ENCODE data around the gene TDP1.
"Not testable (repeated sequence)": the region's sequence is repeated elsewhere in the genome, so short reads cannot be mapped to it uniquely, and the experiment has no call there.

The TDP1 gene

DNA sequence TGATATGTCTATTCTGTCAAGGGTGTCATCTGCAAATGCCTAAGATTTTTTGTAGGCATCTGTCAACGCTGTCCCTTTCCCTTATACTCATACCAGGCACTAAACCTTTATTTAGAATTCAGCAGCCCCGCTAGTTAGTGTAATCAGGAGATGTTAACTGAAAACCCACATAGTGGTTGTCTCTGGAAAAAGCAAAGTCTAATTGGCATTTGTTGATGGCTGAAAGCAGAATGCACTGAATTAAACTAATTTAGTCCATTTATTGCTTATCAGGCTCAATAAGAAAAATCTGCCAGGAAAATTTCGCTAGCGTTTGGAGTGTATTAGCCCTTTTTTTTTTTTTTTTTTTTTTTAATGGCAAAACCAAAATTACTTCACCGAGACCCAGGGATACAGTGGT is 34.5 kb downstream of the TDP1 start:
- no peak for DNase-seq (ENCODE audit: low read depth, low spot score)

DNA sequence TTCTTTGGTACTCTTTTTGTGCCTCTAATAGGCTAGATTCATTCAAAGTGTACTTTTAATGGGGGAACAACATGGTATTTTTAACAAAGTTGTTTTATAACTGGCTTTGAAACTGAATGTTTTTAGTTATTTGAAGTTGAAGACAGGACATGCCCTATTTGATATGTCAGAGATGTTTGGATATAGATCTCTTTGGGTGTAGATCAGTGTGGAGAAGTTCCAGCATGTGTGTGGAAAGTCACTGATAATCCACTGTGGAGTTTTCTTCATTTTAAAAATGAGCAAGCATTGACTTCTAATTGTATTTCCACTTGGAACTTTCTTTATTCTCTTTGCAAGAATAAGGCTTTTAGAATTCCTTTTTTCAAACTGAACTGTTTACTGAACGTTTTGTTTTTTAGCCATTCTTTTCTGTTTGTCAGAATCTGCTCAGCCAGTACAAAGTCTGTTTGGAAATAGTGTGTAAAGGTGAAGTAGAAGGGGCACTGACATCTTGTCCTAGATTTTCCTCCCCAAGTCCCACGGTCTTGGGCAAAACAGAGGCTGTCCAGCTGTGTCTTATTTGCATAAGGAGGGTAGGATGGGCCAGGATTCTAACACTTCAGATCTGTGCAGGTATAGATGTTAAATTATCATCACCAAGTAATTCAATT is 35.0 kb downstream of the TDP1 start:
- DNase-seq (ENCODE audit: low read depth, low spot score) = no peak

DNA sequence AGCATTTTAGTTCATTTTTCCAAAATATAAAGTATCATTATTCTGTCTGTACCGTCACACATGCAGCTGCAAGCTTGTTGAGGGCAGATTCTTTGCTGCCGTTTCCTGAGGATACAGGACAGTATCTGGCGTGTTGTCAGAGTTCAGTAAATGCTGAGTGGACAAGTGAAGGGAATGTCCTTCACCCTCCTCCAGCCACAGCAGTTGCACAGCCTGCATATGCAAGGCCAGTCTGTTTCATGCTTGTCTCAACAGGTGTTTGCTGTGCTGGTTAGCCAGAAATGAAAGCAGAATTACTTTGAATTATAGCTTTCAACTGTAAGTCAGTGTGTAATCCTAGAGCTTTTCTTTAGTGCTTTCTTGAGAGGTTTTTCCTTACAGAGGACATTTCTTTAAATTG is 36.5 kb downstream of the TDP1 start:
- DNase-seq (ENCODE audit: low read depth, low spot score) = no peak

DNA sequence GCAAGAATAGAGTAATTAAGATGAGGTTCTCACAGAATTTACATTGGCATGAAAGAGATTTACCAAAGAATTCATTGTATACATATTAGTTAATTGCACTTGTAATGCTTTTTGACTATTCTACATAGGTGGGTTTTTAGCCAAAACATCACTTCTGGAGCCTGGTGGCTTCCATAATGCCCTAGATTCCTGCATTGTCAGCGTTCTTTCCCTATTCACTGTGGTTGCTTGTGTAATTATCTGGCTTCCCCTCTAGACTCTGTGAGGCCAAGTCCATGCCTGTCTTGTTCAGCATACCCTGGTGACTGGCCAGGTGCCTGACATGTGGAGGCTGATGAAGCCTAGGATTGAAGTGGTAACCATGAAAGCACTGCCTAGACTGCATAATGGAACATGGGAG is 41.2 kb downstream of the TDP1 start:
- DNase-seq (ENCODE audit: low read depth, low spot score) = no peak

DNA sequence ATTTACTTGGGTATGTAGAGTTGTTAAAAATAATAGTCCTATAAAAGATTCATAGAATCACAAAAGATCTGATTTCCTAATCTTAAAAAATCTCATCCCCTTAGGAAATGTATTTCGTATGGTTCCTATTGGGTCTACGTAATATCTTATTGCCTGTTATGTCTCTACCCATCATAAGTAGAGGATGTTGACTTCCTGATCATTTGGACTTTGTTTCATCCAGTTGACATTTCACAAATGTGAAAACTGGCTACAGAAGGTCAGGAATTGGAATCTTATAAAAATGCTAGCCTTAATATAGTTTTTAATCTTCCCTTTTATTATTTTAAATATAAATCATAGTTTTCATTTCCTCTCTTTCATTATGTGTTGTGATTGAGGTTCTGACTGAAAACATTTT is 45.2 kb downstream of the TDP1 start:
- DNase-seq (ENCODE audit: low read depth, low spot score) = no peak

DNA sequence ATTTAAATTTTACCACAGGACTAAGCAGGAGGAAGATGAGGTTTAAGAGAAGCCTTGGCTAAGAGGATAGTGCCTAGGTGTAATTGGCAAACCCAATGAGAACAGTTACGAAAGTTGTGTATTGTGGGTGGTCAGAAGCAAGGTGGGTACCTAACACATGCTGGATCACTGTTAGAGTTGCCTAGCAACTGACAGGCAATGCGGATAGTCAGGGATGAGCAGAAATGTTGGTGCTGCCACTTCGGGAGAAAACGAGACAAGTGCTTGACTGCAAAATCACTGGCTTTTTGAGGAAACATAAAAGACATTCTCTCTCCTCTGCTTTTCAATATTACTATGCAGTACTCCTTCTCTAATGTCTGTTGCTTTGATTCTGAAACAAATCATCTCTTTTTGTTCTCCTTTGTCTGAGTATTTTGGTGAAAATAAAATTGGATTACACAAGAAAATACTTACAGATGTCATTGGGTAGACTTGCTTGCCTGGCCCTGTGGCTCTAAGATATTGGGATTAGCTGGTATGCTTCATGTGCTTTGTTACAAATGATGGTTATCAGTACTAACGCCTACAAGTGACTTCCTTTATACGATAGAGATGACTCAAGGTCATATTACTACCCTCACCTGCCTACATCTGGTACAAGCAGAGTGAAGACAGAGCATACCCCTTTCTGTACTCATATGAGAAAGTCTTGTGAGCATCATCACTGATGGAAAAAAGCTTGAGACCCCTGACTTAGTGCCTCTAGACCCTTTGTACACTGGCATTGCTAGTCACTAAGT is 48.0 kb downstream of the TDP1 start:
- no peak for DNase-seq (ENCODE audit: low read depth, low spot score)

DNA sequence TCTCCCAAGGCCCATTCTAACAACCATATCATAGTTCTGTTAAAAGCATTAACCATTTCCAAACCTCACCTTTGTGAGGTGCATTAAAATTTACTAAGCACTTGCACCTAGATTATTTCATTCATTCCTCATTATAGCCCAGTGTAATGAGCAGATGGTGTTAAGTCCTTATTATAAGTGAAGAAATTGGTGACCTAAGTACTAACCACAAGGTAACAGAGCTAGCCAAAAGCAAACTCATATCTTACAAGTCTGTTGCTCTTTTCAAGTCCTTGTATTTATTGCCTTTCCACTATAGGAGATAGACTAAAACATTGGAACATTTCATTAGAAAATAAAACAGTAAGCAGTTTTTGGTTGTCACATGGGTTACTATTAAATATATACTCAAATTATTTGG is 49.7 kb downstream of the TDP1 start:
- no peak for DNase-seq (ENCODE audit: low read depth, low spot score)

DNA sequence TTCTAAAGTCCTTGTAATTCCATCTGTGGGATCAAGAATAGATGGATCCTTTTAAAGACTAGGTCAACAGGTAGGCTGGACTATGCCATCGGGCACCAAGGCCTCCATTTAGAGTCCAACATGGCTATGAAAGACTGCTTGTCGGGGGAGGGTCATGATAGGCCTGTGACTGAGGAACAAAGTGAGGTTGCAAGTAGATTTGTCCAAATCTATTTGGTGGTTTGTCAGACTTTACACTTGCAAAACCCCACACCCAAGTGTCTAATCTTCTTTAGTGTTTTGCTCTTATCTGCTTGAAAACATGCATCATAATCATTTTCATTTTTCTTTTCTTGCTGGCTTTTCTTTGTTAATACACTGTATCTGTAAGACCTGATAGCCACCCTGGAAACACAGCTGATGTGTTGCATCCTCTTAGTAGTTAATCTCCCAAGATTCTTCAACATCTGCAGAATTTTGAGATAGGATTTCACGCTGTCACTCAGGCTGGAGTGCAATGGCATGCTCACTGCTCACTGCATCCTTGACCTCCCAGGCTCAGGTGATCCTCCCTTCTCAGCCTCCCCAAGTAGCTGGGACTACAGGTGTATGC is 50.3 kb downstream of the TDP1 start:
- DNase-seq (ENCODE audit: low read depth, low spot score) = no peak

DNA sequence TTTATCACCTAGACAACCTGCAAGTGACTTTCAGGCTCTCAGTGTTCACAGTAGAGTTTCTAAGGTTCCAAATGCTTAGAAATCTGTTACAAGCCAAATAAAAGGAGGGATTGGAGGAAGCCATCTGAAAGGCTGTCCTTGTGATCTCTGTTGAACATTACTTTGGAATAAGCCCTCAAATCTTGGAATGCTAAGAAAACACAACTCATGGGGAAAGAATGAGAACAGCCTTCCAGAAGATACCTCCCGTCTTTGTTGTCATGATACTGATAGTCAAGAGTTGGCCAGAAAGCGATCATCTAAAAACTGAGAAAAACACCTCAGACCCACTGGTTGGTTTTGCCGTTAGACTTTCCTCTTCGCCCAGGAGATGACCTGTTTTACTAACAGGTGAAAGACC is 61.6 kb downstream of the TDP1 start:
- no peak for DNase-seq (ENCODE audit: low read depth, low spot score)

DNA sequence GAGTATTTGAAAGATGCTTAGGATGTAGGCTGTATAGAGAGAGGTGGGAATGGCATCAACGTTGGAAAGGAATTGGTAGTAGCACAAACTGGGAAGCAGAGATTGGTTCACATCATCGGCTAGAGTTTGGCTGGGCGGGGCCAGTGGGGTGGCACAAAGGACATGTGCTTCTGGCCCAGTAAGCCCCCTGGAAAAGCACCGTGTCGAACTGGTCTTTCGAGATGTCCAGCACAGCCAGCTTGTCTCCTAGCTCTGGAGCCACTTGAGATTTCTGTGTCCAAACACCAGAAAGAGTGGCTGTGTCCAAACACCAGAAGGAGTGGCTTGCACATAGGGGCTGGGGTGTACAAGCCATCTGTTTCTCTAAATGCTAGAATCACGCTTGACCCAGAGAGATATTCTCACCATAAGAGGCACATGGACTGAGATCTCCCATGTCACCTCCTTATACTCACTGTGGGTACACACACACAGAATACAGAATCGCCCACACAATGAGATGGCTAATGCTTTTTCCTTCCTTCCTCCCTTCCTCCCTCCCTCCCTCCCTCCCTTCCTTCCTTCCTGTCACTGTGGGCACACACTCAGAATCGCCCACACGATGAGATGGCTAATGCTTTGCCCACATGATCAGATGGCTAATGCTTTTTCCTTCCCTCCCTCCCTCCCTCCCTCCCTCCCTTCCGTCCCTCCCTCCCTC is 64.2 kb downstream of the TDP1 start:
- no peak for DNase-seq (ENCODE audit: low read depth, low spot score)

DNA sequence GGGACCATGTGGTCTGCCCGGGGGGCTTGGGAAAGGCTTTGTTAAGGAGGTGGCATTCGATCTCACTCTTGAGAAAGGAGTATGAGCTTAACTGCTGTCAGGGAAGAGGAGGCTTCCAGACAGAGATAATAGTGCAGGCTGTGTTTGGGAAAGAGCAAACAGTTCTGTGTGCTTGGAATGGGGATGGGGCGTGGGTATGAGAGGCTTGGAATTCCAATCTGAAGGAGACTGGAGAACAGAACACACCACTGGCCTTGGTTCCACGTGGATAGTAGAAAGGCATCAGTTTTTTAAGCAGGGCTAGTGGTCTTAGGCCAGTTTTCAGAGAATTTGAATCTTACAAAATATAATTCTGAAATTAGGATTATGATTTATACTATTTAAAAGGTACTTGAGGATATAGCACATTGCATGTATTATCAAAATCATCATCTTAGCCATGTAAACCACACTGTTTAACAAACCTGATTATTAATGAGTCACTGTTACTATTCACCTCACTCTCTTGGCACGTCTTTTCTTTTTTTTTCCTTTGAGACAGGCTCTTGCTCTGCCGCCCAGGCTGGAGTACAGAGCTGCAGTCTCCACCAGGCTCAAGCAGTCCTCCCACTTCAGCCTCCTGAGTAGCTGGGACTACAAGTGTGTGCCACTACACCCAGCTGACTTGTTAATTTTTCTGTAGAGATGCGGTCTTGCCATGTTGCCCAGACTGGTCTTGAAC is 67.6 kb downstream of the TDP1 start:
- no peak for DNase-seq (ENCODE audit: low read depth, low spot score)

DNA sequence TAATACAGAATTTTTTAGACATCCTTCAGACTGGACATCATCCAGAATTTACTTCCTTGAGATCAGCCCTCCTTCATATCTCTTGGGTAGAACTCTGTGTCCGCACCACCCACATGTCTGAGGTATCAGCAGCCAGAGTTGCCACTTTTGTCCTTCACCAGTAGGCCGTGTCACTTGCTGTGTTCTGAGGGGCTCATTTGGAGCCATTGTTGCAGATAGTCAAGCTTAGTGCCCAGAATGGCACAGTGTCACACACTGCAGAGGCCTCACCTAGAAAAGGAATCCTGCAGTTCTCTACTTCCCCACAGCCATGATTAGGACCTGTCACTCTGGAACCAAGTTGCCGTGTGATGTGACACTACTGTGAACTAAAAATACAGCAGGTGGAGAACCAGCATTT is 69.2 kb downstream of the TDP1 start:
- DNase-seq (ENCODE audit: low read depth, low spot score) = no peak

DNA sequence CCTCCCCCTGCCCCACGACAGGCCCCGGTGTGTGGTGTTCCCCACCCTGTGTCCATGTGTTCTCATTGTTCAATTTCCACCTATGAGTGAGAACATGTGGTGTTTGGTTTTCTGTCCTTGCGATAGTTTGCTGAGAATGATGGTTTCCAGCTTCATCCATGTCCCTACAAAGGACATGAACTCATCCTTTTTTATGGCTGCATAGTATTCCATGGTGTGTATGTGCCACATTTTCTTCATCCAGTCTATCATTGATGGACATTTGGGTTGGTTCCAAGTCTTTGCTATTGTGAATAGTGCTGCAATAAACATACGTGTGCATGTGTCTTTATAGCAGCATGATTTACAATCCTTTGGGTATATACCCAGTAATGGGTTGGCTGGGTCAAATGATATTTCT is 70.9 kb downstream of the TDP1 start:
- DNase-seq (ENCODE audit: low read depth, low spot score) = not testable (repeated sequence)

DNA sequence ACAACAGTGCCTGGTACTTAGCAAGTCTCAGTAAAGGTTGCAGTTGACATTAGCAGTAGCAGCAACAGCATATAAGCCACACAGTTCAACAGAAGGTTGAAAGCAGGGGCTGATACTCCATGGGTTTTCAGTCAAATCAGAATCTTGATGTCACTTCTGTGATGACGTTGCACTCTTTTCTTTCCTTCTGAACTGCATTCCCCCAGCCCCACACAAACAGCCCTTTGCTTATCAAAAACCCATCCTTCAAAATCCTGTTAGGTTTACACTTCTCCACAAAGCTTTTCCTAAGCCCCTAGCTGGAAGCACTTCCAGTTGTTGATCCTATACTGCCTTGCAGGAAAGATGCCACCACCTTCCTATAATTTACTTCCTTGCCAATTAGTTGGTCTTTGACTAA is 72.1 kb downstream of the TDP1 start:
- DNase-seq (ENCODE audit: low read depth, low spot score) = no peak

DNA sequence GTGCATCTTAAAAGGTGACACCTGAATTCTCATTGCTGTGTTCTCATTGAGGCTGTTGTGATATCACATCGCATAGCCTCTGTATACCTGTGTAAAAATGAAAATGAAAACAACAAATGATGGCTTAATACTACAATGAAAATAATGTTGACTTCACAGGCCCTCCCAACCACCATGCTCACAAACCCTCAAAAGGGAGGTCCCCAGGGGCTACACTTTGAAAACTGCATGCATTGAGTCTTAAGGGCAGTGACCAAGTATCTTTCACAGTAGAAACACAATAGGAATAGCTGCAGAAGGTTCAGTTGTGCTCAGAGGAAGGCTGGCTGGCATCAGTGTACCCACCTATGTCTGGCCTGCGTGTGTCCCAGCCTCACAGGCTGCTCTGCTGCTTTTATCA is 78.4 kb downstream of the TDP1 start:
- no peak for DNase-seq (ENCODE audit: low read depth, low spot score)

DNA sequence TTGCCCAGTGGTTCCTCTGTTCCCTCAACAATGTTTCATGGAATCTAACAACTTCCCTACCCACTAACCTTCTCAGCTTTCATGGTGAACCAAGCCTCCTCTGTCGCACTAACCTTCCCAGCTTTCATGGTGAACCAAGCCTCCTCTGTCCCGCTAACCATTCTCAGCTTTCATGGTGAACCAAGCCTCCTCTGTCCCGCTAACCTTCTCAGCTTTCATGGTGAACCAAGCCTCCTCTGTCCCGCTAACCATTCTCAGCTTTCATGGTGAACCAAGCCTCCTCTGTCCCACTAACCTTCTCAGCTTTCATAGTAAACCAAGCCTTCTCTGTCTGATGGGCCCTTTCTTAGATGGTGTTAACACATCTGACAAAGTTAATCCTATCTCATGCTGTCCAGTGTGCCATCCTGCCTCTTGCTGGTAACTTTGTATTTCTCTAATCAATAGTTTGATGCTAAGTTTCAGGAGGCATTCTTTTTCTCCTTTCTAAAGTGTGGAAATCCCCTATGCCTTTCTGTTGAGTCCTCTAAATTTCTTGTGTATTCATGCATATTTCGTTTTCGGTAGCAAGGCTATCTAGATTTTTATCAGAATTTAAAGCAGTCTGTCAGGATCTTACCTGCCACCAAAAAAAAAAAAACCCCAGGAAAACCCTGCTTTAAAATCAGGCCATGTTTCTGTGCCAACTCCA is 79.3 kb downstream of the TDP1 start:
- no peak for DNase-seq (ENCODE audit: low read depth, low spot score)

DNA sequence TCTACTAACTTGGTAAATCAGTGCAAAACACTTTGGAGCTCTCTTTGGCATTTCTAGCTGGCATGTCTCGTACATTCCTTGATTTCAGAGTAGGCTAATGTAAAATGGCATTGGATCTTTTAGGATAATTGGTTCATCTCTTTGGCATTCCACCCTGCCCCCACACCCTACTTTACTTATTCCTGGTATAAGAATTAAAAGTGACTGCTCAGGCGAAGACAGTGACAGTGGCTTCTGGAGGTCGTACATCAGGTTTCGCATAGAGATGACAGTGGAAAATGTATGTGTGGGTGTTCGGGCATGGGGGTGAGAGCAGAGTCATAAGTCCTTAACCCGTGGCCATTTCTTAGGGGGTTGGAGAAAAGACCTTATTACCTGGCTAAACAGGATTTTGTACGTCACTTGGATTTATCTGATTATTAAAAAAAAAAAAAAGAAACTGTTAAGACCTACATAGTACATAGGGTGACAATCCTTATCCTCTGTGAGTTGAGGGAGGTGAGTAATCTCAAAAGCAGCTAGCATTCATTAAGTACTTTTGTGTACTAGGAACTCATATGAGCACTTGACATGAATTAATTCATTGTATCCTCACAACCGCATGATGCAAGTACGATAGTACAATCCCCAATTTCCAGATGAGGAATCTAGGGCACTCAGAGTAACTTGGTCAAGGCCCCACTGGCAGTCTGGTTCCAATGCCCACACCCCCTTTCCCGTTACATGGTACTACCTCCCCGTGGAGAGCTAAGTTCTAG is 83.7 kb downstream of the TDP1 start:
- DNase-seq (ENCODE audit: low read depth, low spot score) = no peak

DNA sequence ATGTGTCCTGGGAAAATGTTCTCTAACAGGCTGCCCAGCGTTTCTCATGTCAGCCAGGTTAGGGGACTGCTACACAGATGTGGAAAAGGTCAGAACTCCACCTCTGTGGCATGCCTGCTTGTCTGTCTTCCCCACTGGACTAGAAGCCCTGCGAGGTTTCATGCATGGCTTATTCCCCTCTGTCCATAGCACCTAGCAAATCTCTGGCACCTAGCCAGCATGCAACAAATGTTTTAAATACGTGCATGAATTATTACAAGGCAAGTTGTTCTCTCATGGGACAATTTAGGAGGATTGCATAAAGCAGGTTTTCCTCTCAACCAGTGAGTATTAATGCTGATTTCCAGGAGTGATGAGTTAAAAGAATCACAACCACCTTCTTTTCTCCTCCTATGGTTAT is 84.7 kb downstream of the TDP1 start:
- DNase-seq (ENCODE audit: low read depth, low spot score) = no peak

DNA sequence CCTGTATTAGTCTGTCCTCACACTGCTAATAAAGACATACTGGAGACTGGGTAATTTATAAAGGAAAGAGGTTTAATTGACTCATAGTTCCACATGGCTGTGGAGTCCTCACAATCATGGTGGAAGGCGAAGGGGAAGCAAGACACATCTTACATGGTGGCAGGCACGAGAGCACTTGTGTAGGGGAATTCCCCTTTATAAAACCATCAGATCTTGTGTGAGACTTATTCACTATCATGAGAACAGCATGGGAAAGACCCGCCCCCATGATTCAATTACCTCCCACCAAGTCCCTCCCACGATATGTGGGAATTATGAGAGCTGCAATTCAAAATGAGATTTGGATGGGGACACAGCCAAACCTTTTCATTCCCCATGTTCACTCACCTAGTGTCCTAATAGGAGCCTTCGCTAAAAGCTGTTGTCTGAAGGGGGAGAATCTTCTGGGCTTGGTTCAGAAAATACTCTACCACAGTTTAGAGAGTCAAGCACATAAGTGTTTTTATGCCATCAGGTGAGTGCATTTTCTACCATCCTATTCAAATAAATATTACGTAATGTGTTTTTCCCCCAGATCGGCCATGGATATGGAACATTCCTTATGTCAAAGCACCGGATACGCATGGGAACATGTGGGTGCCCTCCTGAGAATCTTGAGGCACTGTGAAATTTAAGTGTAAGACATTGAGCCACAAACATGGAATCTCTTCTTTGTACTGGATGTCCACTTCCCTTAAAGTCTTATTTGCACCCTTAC is 86.9 kb downstream of the TDP1 start:
- no peak for DNase-seq (ENCODE audit: low read depth, low spot score)

DNA sequence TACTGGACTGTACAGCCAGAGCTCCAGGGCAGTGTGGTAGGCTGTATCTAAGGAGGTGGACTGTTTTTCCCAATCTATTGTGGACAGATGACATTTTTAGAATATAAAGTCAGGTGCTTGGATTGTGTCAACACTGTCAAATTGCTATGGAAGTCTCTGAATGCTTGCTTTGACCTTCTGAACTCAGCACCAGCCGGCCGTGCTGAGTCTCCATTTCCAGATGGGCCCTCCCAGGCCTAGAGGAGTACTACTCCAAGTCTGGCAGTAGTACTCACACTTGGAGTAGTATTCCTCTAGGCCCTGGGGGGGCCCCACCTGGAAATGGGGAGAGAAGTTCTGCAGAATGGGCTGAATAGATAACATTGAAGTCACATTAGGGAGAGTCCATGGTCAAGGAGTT is 89.9 kb downstream of the TDP1 start:
- no peak for DNase-seq (ENCODE audit: low read depth, low spot score)

Data from iPS DF 19.7 (cell line).